Measurements from ENCODE around the gene OTX2.

Gene OTX2

DNA sequence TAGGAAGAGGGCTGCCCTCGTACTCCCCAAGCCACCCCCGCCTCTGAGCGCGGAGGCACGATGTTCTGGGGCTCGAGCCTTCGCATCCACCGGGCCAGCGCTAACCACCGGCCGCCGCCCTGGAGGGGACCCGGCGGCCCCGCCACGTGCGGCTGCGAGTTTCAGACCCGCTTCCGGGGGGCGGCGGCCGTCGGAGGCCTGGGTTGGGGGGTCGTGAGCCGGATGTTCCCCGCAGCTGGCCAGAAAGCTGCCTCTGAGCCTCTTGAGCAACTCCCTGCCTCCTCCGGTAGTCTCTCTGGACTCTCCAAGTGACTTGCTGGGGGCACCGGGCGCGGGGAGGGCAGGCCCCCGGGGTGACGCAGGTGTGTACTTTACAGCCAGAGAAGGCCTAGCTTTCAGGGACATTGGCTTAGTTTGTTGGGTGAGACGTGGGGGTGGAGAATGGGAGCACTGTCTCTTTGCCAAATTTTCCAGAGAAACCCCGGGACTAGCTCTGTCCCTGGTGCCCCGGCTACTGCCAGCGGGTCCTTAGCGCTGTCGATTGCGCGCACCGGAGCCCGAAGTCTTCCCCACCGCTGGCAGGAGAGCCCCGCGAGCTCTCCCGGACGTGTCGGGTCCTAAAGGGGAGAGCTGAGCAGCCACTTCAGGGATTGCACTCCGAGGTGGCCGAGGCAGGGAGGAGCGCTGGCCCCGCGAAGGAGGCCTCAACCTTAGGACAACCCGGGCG lies 15.6 kb downstream of the OTX2 start:
- no peak for DNase-seq

DNA sequence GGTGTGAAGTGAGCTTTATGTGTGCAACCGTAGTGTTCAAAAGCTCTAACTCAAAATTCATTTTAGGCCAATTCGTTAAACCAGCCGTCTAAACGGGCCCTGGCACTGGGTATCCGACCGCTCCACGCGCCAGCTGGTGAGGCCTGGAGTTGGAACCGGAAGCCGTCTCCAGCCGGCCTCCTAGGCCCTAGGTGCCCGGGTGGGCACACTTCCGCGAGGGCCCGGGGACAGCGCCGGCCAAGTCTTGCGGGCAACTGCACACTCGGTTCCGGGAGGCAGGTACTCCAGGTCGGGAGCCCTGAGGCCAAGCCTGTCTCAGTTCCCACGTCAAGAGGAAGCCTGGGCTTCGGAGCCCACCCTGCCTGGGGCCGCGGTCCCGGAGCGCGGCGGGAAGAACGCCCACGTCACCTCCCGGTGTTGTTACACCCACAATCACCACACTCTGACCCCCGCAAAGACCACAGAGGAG lies 16.2 kb downstream of the OTX2 start:
- no peak for DNase-seq

DNA sequence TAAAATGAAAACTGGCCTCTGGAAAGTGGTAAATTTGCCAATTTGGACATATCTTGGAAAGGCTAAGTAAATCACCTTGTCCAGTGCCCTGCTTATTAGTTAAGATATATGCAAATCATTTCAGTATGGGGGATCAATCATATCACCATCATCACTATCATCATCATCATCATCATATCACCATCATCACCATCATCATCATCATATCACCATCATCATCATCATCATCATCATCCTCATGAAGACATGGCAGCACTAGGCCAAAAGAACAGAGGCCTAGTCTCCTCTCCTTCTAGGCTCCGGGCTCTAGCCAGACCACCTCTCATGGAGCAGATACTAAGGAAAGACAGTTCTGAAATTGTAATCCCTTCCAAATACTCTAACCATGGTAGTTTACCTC lies 20.3 kb downstream of the OTX2 start:
- no peak for DNase-seq

DNA sequence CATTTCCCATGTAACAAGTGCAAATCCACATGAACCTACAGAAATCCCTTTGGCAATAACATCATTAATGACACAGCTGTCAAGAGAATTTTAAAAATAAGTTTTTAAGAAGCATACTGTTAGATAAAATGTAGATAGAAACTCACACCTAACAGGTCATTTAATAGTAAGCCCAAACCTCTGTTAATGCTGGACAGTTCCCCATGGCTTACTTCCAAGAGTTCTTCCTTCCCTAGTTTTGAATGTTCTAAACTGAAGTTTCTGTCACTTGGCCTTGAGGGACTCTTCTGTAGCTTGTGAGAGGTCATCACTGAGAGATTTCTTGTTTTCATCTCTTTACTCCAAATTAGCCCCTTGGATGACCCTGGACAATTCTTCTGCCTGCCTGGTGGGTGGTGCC lies 22.7 kb downstream of the OTX2 start:
- DNase-seq: no peak

DNA sequence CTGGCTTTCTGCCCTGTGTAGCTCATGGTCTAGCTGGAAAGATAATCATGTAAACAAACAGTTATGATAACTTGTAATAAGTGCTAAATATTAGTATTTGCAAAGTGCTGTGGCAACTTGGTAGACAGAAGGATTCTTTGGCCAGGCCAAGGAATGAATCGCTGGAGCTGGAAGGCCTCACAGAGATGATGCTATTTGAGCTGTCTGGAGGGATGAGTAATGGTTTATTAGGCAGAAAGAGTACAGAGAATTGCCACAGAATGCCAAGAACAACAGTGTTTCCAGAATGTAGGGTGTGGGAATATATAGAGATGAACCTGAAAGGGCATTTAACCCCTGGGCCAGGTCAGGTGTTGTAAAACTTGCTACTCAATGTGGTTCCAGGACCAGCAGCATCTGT lies 27.6 kb downstream of the OTX2 start:
- DNase-seq: no peak

DNA sequence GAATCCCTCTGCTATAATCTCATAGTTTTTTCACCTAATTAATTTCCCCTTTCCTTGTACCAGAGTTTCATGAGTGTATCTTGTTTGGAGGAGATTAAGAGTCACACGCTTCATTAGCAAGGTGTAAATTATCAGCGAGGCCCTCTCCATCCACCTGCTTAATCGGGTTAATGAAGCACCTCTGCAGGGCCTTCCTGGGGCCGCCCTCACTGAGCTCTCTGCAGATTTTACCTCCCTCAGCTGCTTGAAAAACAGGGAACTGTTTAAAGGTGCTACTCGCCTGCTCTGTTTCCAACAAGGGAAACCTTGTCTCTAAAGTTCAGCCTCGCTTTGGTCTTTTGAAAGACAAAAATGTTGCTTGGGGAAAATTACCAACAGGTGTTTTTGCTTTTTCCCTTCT lies 35.8 kb downstream of the OTX2 start:
- no peak for DNase-seq

DNA sequence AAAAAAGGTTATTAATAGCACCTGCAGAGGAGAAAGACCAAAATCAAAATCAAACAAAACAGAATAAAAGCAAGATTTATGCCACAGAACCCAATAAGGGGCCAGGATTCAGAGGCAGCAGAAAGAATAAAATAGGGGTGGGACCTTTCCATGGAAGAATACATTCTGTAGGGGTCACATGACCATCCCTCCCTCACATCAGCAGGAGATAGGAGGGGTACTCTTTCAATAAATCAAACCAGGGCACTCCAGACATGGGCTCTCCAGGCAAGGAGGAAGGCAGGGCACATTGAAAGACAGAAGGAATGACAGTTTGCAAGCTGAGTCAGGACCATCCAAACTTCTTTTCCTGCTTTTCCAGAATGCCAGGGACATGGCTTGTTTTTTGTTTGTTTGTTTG lies 39.8 kb downstream of the OTX2 start:
- no peak for DNase-seq

DNA sequence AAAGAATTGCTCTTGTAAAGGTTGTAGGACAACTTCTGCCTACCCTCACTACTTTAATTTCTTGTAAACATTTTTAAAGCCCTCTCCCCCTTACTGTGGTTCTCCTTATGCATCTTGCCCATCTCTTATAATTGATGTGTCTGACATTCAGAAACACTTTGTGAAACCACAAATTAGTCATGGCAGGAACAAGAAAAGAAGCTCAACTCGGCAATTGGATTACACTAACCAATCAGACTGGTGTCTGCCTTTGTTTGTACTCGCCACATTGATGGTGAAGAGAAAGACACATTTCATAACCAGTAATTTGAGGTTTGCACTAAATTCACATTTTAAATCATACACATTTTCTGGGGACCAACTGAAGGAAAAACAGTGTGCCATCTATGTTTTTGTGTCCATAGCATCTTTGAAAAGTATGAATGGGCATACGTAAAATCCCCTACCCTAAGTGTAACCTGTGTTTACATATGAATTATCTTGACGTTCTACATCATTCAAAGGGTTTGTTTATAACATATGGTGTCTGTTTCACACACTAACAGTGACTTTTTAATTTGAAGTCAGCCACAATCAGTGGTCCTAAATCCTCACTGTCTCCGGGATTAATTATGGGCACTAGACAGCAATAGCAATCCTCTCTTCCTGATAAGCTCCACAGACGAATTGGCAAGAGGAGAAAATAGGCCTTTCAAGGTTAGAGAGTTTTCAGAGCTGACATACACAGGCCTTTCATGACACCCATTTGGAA lies 49.9 kb downstream of the OTX2 start:
- DNase-seq: no peak

DNA sequence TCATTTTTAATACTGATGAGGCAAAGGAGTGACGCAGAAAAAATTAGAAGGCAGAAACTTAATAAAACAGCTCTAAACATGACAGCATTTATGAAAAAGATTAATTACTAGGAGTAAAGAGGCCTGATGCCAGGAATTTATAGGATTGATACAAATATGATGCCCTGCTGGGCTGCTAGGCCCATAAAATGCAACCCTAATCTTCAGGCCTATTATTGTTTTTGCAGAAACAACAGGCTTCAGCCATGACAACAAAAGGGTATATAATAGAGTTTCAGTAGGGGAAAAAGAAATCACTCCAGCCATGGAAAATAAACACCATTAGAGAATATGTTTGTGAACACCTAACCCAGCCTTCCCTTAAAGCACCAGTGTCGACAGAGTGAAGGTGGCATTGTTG lies 50.6 kb downstream of the OTX2 start:
- no peak for DNase-seq

DNA sequence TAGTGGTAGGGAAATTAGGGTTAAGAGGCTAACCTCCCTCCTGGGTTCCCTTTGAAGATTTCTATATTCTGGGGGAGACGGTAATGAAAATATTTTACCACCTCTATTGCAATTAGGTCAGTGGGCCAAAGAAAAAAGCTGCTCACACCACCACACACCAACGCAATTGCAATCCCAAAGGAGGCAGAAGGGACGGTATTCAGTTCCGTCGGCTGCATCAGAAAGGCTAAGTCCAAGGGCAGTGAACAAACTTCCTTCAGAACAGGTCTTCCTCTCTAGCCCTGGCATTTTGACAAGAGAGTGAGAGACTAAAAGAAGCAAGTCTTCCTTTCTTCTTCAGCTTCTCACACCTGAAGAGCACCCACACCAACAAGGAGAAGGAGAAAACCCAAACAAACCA lies 51.2 kb downstream of the OTX2 start:
- no peak for DNase-seq

DNA sequence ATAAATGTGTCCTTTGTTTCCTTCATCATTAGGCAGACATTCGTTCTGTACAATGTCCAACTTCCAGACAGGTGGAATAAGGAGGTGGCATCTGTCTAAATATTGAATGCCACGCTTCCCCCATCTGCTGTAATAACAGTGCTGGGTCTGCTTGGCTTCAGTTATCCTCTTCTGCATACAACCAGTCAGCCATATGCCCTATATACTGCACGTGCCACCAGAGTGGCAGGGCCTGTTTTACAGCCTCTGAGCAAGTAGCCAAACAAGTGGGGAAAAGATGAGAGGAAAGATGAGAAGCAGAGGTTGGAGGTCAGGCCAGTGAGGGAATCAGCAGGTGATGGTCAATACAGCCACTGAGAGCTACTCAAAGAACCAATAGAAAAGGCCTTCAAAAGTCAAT lies 55.4 kb downstream of the OTX2 start:
- DNase-seq: no peak

DNA sequence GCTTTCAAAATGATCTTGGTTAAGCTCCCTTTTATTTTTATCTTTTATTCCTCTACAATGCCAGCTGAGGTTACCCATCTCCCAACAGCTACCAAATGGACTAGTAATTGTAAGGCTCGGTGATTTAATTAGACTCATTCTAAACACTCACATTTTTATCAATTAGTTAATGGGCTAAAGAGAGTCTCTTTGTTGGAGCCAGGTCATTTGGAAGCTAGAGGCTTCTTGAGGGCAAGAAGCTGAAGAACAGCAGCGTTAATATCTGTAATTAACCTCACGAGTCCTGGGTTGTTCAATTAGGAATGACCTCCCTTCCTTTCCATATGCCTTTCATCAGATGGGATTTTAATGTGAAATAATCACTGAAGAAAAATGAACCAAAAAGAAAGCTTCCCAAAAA lies 56.9 kb downstream of the OTX2 start:
- no peak for DNase-seq

DNA sequence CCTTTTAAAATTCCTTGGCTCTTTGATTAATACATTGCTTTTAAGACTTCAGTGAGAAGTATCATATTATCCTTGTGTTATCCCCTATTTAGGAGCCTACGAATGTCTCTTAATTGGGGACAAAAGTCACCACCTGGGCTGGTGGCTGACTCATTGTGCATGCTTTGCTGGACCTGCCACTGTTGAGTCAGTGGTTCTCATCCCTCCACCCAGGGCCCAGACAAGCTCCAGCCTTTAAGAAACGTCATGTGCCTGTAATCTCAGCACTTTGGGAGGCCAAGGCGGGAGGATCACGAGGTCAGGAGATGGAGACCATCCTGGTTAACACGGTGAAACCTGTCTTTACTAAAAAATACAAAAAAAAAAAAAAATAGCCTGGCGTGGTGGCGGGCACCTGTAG lies 57.9 kb downstream of the OTX2 start:
- DNase-seq: no peak

DNA sequence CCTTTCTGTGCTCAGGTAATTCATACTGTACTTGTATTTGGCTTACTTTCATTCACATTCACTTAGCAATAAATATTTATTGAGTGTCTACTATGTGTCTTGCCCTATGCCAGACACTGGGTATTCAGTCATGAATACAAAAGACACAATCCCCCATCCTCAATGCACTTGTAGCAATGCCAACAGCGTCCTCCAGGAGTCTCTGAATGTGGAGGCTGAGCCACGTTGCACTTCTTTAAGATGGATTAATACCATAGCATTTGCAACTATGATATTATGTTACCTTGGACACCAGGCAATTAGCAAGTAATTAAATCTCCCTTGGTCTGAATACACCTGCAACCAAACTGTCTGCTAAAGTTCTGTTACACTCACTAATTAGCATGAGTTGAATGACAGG lies 58.8 kb downstream of the OTX2 start:
- no peak for DNase-seq
